ENCODE results near the gene RPL10A. TPM values are rescaled to one million over a fixed set of nuclear protein-coding genes. Genes with fewer than 3 reads are reported as not detected.

Gene RPL10A
- total and polyA plus RNA-seq, 2 of the 13 experiments (the other 11 are each of a cell fraction or from before 2014, with no cell fraction given), result 1,854 to 2,726 TPM

DNA sequence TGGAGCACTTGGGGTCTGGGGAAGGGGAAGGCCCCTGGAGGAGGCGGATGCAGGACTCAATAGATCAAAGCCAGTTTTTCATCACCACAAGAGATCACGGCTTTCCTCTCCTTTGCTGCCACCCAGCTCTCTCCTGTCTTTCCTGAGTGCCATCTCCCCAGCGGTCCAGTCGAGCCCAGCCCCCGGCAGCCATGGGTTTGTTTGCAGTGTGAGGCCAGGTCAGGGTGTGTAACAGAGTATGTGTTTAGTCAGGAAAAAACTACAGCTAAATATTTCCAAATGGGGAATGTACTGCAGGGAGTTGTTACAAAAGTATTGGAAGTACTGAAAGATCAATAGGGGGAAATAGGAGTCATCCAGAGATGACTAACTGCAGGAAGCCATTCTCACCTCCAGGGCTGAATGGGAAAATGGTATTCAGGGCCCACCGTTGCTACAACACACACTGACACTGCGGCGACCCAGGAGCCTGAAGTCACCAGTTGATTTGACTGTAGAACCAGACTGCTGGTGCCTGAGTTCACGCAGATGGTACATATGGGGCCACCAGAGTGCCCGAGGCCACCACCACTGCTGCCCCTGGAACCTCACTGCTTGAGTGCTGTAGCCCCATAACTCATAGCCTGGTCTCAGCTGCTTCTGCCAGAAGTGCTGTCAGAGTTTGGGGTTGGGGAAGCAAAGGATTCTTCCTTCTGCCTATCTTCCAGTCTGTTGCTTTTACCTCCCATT, 39.6 kb upstream of the RPL10A start (continued):
- TF ChIP-seq ZNF883 (CRISPR knock-in tag; IDR thresholded peaks at IDR 0.05; ENCODE audit: not compliant biosample characterization) (no peak), ESRRA (CRISPR knock-in tag; IDR thresholded peaks at IDR 0.05; ENCODE audit: low read depth) (no peak), ZNF703 (CRISPR knock-in tag; IDR thresholded peaks at IDR 0.05; ENCODE audit: borderline replicate concordance) (no peak), HIVEP1 (CRISPR knock-in tag; IDR thresholded peaks at IDR 0.05) (0 out of 2 replicates have a peak, but pooled peaks have one; percentile 14), RELA (CRISPR knock-in tag; IDR thresholded peaks at IDR 0.05) (no peak), SIX4 (CRISPR knock-in tag; IDR thresholded peaks at IDR 0.05) (peak; percentile 16; the same call in 1 of the 2 replicates), HNF4G (IDR thresholded peaks at IDR 0.05; ENCODE audit: borderline replicate concordance, low read depth, low read length) (no peak), HNF4G (CRISPR knock-in tag; IDR thresholded peaks at IDR 0.05; ENCODE audit: borderline replicate concordance, low read depth) (no peak), ZNF12 (CRISPR knock-in tag; IDR thresholded peaks at IDR 0.05) (peak; percentile 61; the same call in 1 of the 2 replicates), ARID2 (CRISPR knock-in tag; IDR thresholded peaks at IDR 0.05; ENCODE audit: borderline replicate concordance) (no peak), ZNF589 (CRISPR knock-in tag; conservative IDR thresholded peaks at IDR 0.05) (no peak; the same call in 1 of the 2 replicates), DMAP1 (CRISPR knock-in tag; IDR thresholded peaks at IDR 0.05) (no peak)
- TF ChIP-seq, protein P1, sequence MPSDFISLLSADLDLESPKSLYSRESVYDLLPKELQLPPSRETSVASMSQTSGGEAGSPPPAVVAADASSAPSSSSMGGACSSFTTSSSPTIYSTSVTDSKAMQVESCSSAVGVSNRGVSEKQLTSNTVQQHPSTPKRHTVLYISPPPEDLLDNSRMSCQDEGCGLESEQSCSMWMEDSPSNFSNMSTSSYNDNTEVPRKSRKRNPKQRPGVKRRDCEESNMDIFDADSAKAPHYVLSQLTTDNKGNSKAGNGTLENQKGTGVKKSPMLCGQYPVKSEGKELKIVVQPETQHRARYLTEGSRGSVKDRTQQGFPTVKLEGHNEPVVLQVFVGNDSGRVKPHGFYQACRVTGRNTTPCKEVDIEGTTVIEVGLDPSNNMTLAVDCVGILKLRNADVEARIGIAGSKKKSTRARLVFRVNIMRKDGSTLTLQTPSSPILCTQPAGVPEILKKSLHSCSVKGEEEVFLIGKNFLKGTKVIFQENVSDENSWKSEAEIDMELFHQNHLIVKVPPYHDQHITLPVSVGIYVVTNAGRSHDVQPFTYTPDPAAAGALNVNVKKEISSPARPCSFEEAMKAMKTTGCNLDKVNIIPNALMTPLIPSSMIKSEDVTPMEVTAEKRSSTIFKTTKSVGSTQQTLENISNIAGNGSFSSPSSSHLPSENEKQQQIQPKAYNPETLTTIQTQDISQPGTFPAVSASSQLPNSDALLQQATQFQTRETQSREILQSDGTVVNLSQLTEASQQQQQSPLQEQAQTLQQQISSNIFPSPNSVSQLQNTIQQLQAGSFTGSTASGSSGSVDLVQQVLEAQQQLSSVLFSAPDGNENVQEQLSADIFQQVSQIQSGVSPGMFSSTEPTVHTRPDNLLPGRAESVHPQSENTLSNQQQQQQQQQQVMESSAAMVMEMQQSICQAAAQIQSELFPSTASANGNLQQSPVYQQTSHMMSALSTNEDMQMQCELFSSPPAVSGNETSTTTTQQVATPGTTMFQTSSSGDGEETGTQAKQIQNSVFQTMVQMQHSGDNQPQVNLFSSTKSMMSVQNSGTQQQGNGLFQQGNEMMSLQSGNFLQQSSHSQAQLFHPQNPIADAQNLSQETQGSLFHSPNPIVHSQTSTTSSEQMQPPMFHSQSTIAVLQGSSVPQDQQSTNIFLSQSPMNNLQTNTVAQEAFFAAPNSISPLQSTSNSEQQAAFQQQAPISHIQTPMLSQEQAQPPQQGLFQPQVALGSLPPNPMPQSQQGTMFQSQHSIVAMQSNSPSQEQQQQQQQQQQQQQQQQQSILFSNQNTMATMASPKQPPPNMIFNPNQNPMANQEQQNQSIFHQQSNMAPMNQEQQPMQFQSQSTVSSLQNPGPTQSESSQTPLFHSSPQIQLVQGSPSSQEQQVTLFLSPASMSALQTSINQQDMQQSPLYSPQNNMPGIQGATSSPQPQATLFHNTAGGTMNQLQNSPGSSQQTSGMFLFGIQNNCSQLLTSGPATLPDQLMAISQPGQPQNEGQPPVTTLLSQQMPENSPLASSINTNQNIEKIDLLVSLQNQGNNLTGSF (CRISPR knock-in tag; IDR thresholded peaks at IDR 0.05), result no peak
- TF ChIP-seq, protein P2, sequence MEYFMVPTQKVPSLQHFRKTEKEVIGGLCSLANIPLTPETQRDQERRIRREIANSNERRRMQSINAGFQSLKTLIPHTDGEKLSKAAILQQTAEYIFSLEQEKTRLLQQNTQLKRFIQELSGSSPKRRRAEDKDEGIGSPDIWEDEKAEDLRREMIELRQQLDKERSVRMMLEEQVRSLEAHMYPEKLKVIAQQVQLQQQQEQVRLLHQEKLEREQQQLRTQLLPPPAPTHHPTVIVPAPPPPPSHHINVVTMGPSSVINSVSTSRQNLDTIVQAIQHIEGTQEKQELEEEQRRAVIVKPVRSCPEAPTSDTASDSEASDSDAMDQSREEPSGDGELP (IDR thresholded peaks at IDR 0.05; ENCODE audit: borderline replicate concordance, low read depth), result no peak; the same call in 1 of the 2 replicates
- TF ChIP-seq, protein P3, sequence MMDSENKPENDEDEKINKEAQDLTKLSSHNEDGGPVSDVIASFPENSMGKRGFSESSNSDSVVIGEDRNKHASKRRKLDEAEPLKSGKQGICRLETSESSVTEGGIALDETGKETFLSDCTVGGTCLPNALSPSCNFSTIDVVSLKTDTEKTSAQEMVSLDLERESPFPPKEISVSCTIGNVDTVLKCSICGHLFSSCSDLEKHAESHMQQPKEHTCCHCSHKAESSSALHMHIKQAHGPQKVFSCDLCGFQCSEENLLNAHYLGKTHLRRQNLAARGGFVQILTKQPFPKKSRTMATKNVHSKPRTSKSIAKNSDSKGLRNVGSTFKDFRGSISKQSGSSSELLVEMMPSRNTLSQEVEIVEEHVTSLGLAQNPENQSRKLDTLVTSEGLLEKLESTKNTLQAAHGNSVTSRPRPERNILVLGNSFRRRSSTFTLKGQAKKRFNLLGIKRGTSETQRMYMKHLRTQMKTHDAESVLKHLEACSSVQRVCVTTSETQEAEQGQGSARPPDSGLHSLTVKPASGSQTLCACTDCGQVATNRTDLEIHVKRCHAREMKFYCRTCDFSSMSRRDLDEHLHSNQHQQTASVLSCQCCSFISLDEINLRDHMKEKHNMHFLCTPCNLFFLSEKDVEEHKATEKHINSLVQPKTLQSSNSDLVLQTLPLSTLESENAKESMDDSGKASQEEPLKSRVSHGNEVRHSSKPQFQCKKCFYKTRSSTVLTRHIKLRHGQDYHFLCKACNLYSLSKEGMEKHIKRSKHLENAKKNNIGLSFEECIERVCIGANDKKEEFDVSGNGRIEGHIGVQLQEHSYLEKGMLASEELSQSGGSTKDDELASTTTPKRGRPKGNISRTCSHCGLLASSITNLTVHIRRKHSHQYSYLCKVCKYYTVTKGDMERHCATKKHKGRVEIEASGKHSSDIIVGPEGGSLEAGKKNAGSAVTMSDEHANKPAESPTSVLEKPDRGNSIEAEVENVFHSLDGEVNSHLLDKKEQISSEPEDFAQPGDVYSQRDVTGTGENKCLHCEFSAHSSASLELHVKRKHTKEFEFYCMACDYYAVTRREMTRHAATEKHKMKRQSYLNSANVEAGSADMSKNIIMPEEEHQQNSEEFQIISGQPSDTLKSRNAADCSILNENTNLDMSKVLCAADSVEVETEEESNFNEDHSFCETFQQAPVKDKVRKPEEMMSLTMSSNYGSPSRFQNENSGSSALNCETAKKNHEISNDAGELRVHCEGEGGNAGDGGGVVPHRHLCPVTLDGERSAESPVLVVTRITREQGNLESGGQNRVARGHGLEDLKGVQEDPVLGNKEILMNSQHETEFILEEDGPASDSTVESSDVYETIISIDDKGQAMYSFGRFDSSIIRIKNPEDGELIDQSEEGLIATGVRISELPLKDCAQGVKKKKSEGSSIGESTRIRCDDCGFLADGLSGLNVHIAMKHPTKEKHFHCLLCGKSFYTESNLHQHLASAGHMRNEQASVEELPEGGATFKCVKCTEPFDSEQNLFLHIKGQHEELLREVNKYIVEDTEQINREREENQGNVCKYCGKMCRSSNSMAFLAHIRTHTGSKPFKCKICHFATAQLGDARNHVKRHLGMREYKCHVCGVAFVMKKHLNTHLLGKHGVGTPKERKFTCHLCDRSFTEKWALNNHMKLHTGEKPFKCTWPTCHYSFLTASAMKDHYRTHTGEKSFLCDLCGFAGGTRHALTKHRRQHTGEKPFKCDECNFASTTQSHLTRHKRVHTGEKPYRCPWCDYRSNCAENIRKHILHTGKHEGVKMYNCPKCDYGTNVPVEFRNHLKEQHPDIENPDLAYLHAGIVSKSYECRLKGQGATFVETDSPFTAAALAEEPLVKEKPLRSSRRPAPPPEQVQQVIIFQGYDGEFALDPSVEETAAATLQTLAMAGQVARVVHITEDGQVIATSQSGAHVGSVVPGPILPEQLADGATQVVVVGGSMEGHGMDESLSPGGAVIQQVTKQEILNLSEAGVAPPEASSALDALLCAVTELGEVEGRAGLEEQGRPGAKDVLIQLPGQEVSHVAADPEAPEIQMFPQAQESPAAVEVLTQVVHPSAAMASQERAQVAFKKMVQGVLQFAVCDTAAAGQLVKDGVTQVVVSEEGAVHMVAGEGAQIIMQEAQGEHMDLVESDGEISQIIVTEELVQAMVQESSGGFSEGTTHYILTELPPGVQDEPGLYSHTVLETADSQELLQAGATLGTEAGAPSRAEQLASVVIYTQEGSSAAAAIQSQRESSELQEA (CRISPR knock-in tag; IDR thresholded peaks at IDR 0.05; ENCODE audit: not compliant biosample characterization), result peak; percentile 34
